HepG2 (cell line): ENCODE results near the gene KAZN. TPM values are rescaled to one million over a fixed set of nuclear protein-coding genes. Genes with fewer than 3 reads are reported as not detected.

Source experiments
- DPF2 ChIP-seq: sonication (generic); formaldehyde crosslinking; IDR thresholded peaks from 2 replicates; pipeline ENCODE4 v1.4.0; 2020; ENCODE audit warnings: mild to moderate bottlenecking, low read depth, missing genetic modification reagents, borderline replicate concordance
- EHMT2 ChIP-seq: fragments of 200-600 bp; sonication (generic); IDR thresholded peaks from 2 replicates; pipeline ENCODE4 v1.7.0; 2017; ENCODE audit warnings: antibody characterized with exemption, low read depth, low read length, borderline replicate concordance
- ETV6 ChIP-seq: sonication (generic); formaldehyde crosslinking; conservative IDR thresholded peaks from 2 replicates; pipeline ENCODE4 v1.4.0; 2020; ENCODE audit warnings: missing genetic modification reagents
- IKZF4 ChIP-seq: sonication (generic); formaldehyde crosslinking; IDR thresholded peaks from 2 replicates; pipeline ENCODE4 v1.5.1; 2020; ENCODE audit warnings: borderline replicate concordance, mild to moderate bottlenecking, low read depth, missing genetic modification reagents; ENCODE audit errors: not compliant biosample characterization
- NR2F6 ChIP-seq, 2 experiments: IDR thresholded peaks; 2 replicates each; pipeline ENCODE4 v1.6.1; 2016; ENCODE audit warnings: antibody characterized with exemption in 1 of 2, mild to moderate bottlenecking in 1 of 2
- PHF21A ChIP-seq: sonication (generic); formaldehyde crosslinking; IDR thresholded peaks from 2 replicates; pipeline ENCODE4 v1.5.0; 2020; ENCODE audit warnings: mild to moderate bottlenecking, missing genetic modification reagents
- ZFP37 ChIP-seq: sonication (generic); formaldehyde crosslinking; IDR thresholded peaks from 2 replicates; pipeline ENCODE4 v1.4.0; 2020; ENCODE audit warnings: missing genetic modification reagents, borderline replicate concordance
- ZNF451 ChIP-seq: sonication (generic); formaldehyde crosslinking; IDR thresholded peaks from 2 replicates; pipeline ENCODE4 v1.5.0; 2020; ENCODE audit warnings: mild to moderate bottlenecking, missing genetic modification reagents
- ZNF615 ChIP-seq: sonication (generic); formaldehyde crosslinking; IDR thresholded peaks from 2 replicates; pipeline ENCODE4 v1.5.0; 2020; ENCODE audit warnings: mild to moderate bottlenecking, missing genetic modification reagents, borderline replicate concordance
- ZNF747 ChIP-seq: sonication (generic); formaldehyde crosslinking; IDR thresholded peaks from 2 replicates; pipeline ENCODE4 v1.8.1; 2023; ENCODE audit warnings: missing genetic modification reagents, mild to moderate bottlenecking, borderline replicate concordance
- polyA plus RNA-seq, 8 experiments: library from polyadenylated mRNA; depleted of rRNA in 3 of 8; stranded (reverse) in 7 of 8; unstranded in 1 of 8; fragments of >200 nt; fragmentation: Illumina TruSeq in 4 of 8; extraction: Trizol in 4 of 8; gene quantifications; 2 replicates each; pipeline versions ENCODE4 v1.2.1 to v1.2.3, GENCODE V29; 2011 to 2016; ENCODE audit warnings: low read depth in 4 of 8, missing spikeins in 1 of 8, mixed read lengths in 1 of 8; ENCODE audit not compliant: insufficient read depth in 1 of 8
- total RNA-seq, 5 experiments: library from RNA; depleted of rRNA; stranded (reverse); fragments of >200 nt; fragmentation: Illumina TruSeq; extraction: Trizol; gene quantifications; 2 replicates each; pipeline ENCODE4 v1.2.3, GENCODE V29; 2016; ENCODE audit warnings: low read depth in 1 of 5
- TF ChIP-seq, protein P1 (sequence below): sonication (generic); formaldehyde crosslinking; IDR thresholded peaks from 2 replicates; pipeline ENCODE4 v1.5.0; 2020; ENCODE audit warnings: mild to moderate bottlenecking, missing genetic modification reagents
- TF ChIP-seq, protein P2 (sequence below): sonication (generic); formaldehyde crosslinking; conservative IDR thresholded peaks from 2 replicates; pipeline ENCODE4 v1.4.0; 2020; ENCODE audit warnings: missing genetic modification reagents
- TF ChIP-seq, protein P3 (sequence below): sonication (generic); formaldehyde crosslinking; IDR thresholded peaks from 2 replicates; pipeline ENCODE4 v1.4.0; 2020; ENCODE audit warnings: missing genetic modification reagents
- TF ChIP-seq, protein P4 (sequence below), 2 experiments: sonication (generic) in 1 of 2; formaldehyde crosslinking in 1 of 2; IDR thresholded peaks; 2 replicates each; pipeline versions ENCODE4 v1.4.0 to v1.6.1; 2016 to 2020; ENCODE audit warnings: borderline replicate concordance in 1 of 2, low read depth in 1 of 2, mild to moderate bottlenecking in 1 of 2, missing genetic modification reagents in 1 of 2
- TF ChIP-seq, protein P5 (sequence below): sonication (generic); formaldehyde crosslinking; IDR thresholded peaks from 2 replicates; pipeline ENCODE4 v1.8.1; 2023; ENCODE audit warnings: mild to moderate bottlenecking, missing genetic modification reagents

The KAZN gene
- total and polyA plus RNA-seq, 2 of the 13 experiments (the other 11 are each of a cell fraction or from before 2014, with no cell fraction given), result 10.4 to 13.5 TPM

DNA sequence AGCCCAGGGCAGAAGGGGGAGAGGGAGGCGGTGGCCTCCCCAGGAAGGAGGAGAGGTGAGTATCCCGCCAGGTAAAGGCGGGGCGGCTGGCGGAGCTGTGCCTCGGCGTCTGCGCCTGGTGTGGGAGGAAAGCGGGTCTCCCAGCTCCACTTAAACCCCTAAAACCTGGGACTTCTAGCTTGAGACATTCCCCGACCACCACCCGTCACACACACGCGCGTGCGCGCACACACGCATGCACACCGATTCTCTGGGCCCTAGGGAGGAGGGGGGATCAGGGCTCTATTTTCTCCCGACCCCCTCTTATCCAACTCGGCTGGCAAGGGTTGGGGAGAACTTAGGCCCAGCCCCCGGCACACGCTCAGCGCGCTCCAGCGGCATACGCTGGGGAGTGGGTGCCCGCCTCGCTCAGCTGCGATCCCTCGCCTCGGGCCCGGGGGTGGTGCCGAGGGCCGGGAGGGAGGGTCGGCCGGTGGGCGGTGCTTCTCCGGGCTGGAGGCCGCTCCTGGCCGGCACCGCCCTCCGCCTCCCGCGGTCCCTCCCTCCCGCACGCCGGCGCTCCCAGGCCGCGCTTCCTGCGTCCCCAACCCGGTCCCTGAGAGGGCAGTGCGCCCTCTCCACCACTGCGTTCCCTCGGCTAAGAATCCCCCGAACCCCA lies 554.8 kb downstream of the KAZN start, which contains the start of gene TMEM51 (continued):
- TF ChIP-seq, protein P1, sequence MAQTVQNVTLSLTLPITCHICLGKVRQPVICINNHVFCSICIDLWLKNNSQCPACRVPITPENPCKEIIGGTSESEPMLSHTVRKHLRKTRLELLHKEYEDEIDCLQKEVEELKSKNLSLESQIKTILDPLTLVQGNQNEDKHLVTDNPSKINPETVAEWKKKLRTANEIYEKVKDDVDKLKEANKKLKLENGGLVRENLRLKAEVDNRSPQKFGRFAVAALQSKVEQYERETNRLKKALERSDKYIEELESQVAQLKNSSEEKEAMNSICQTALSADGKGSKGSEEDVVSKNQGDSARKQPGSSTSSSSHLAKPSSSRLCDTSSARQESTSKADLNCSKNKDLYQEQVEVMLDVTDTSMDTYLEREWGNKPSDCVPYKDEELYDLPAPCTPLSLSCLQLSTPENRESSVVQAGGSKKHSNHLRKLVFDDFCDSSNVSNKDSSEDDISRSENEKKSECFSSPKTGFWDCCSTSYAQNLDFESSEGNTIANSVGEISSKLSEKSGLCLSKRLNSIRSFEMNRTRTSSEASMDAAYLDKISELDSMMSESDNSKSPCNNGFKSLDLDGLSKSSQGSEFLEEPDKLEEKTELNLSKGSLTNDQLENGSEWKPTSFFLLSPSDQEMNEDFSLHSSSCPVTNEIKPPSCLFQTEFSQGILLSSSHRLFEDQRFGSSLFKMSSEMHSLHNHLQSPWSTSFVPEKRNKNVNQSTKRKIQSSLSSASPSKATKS (CRISPR knock-in tag), result no peak
- TF ChIP-seq, protein P2, sequence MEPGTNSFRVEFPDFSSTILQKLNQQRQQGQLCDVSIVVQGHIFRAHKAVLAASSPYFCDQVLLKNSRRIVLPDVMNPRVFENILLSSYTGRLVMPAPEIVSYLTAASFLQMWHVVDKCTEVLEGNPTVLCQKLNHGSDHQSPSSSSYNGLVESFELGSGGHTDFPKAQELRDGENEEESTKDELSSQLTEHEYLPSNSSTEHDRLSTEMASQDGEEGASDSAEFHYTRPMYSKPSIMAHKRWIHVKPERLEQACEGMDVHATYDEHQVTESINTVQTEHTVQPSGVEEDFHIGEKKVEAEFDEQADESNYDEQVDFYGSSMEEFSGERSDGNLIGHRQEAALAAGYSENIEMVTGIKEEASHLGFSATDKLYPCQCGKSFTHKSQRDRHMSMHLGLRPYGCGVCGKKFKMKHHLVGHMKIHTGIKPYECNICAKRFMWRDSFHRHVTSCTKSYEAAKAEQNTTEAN (CRISPR knock-in tag), result no peak
- TF ChIP-seq DPF2 (CRISPR knock-in tag) (peak; percentile 27; the same call in 1 of the 2 replicates), ZNF451 (CRISPR knock-in tag) (no peak; the same call in 1 of the 2 replicates), ZNF615 (CRISPR knock-in tag) (no peak), ETV6 (no peak), NR2F6 (IDR thresholded peaks at IDR 0.05) (no peak), NR2F6 (CRISPR knock-in tag; IDR thresholded peaks at IDR 0.05) (no peak), ZNF747 (CRISPR knock-in tag) (peak; percentile 72; the same call in 1 of the 2 replicates), EHMT2 (no peak), ZFP37 (no peak), PHF21A (CRISPR knock-in tag) (no peak), IKZF4 (CRISPR knock-in tag) (no peak)
- TF ChIP-seq, protein P3, sequence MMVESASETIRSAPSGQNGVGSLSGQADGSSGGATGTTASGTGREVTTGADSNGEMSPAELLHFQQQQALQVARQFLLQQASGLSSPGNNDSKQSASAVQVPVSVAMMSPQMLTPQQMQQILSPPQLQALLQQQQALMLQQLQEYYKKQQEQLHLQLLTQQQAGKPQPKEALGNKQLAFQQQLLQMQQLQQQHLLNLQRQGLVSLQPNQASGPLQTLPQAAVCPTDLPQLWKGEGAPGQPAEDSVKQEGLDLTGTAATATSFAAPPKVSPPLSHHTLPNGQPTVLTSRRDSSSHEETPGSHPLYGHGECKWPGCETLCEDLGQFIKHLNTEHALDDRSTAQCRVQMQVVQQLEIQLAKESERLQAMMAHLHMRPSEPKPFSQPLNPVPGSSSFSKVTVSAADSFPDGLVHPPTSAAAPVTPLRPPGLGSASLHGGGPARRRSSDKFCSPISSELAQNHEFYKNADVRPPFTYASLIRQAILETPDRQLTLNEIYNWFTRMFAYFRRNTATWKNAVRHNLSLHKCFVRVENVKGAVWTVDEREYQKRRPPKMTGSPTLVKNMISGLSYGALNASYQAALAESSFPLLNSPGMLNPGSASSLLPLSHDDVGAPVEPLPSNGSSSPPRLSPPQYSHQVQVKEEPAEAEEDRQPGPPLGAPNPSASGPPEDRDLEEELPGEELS, result no peak
- TF ChIP-seq, protein P4, sequence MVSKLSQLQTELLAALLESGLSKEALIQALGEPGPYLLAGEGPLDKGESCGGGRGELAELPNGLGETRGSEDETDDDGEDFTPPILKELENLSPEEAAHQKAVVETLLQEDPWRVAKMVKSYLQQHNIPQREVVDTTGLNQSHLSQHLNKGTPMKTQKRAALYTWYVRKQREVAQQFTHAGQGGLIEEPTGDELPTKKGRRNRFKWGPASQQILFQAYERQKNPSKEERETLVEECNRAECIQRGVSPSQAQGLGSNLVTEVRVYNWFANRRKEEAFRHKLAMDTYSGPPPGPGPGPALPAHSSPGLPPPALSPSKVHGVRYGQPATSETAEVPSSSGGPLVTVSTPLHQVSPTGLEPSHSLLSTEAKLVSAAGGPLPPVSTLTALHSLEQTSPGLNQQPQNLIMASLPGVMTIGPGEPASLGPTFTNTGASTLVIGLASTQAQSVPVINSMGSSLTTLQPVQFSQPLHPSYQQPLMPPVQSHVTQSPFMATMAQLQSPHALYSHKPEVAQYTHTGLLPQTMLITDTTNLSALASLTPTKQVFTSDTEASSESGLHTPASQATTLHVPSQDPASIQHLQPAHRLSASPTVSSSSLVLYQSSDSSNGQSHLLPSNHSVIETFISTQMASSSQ (IDR thresholded peaks at IDR 0.05; ENCODE audit: low read depth), result no peak
- TF ChIP-seq, protein P4 (CRISPR knock-in tag; IDR thresholded peaks at IDR 0.05; ENCODE audit: borderline replicate concordance), result no peak
- TF ChIP-seq, protein P5, sequence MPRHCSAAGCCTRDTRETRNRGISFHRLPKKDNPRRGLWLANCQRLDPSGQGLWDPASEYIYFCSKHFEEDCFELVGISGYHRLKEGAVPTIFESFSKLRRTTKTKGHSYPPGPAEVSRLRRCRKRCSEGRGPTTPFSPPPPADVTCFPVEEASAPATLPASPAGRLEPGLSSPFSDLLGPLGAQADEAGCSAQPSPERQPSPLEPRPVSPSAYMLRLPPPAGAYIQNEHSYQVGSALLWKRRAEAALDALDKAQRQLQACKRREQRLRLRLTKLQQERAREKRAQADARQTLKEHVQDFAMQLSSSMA (CRISPR knock-in tag), result no peak
